MM.1S (cell line): ENCODE data around the gene SPOCK1.

Experiments used
- DNase-seq: peaks from one replicate; pipeline ENCODE4 v3.0.0-alpha.2; 2015
- H2AFZ ChIP-seq: fragments of 300-600 bp; sonication (generic); 2 replicates; pipeline ENCODE4 v1.6.0; 2016; ENCODE audit warnings: antibody characterized with exemption, low read length
- H3F3A ChIP-seq: fragments of 300-600 bp; sonication (generic); 2 replicates; pipeline ENCODE4 v1.6.1; 2016; ENCODE audit warnings: mild to moderate bottlenecking, antibody characterized with exemption, low read length, moderate library complexity, mixed read lengths; ENCODE audit not compliant: insufficient read depth
- H3K27ac ChIP-seq: fragments of 300-600 bp; sonication (generic); 2 replicates; pipeline ENCODE4 v1.5.1; 2016; ENCODE audit warnings: mild to moderate bottlenecking, low read length
- H3K27me3 ChIP-seq: fragments of 300-600 bp; sonication (generic); replicated peaks from 2 replicates; pipeline ENCODE4 v1.6.0; 2016; ENCODE audit warnings: low read length; ENCODE audit not compliant: insufficient read depth
- H3K36me3 ChIP-seq: fragments of 300-600 bp; sonication (generic); replicated peaks from 2 replicates; pipeline ENCODE4 v1.6.1; 2016; ENCODE audit warnings: mild to moderate bottlenecking, low read length, mixed read lengths; ENCODE audit not compliant: insufficient read depth
- H3K4me1 ChIP-seq: fragments of 300-600 bp; sonication (generic); 2 replicates; pipeline ENCODE4 v1.6.1; 2016; ENCODE audit warnings: low read length, mixed read lengths
- H3K4me2 ChIP-seq: fragments of 300-600 bp; sonication (generic); 2 replicates; pipeline ENCODE4 v1.6.0; 2016; ENCODE audit warnings: low read depth, low read length
- H3K4me3 ChIP-seq: fragments of 300-600 bp; sonication (generic); 2 replicates; pipeline ENCODE4 v1.5.1; 2016; ENCODE audit warnings: low read length, mixed read lengths
- H3K79me2 ChIP-seq: fragments of 300-600 bp; sonication (generic); 2 replicates; pipeline ENCODE4 v1.6.1; 2016; ENCODE audit warnings: mixed run types, low read length, mixed read lengths
- H3K9ac ChIP-seq: fragments of 300-600 bp; sonication (generic); 2 replicates; pipeline ENCODE4 v1.6.1; 2016; ENCODE audit warnings: low read length, mixed read lengths
- H3K9me2 ChIP-seq: fragments of 300-600 bp; sonication (generic); replicated peaks from 2 replicates; pipeline ENCODE4 v1.6.1; 2016; ENCODE audit warnings: mild to moderate bottlenecking, low read length, mixed read lengths; ENCODE audit not compliant: insufficient read depth
- H3K9me3 ChIP-seq: fragments of 300-600 bp; sonication (generic); replicated peaks from 2 replicates; pipeline ENCODE4 v1.6.1; 2016; ENCODE audit warnings: mild to moderate bottlenecking, low read length, mixed read lengths; ENCODE audit not compliant: insufficient read depth
- H4K20me1 ChIP-seq: fragments of 300-600 bp; sonication (generic); 2 replicates; pipeline ENCODE4 v1.6.1; 2016; ENCODE audit warnings: mild to moderate bottlenecking, low read length, moderate library complexity, mixed read lengths; ENCODE audit not compliant: insufficient read depth
- CTCF ChIP-seq: fragments of 300-600 bp; sonication (generic); IDR thresholded peaks from 2 replicates; pipeline ENCODE4 v1.5.1; 2016; ENCODE audit warnings: antibody characterized with exemption, low read length, mixed read lengths
- EZH2 ChIP-seq: fragments of 300-600 bp; sonication (generic); optimal IDR thresholded peaks from 2 replicates; pipeline ENCODE3; 2017; ENCODE audit warnings: low read depth, mild to moderate bottlenecking, antibody characterized with exemption, low read length, mixed read lengths
- EZH2phosphoT487 ChIP-seq: fragments of 300-600 bp; sonication (generic); IDR thresholded peaks from 2 replicates; pipeline ENCODE4 v1.6.1; 2018; ENCODE audit warnings: antibody characterized with exemption, low read length

Gene SPOCK1

GRCh38 chr5:137278476-137278875 is 220.7 kb downstream of the SPOCK1 start:
- no peak overlapping the region for H3K4me3 ChIP-seq
- H3K4me2 ChIP-seq: no peak overlapping the region
- H3K4me1 ChIP-seq: no peaks in the 10 kb centered on the region
- TF ChIP-seq EZH2phosphoT487 (no peak), EZH2 (no peak), CTCF (no peak)
- no peak overlapping the region for H3K27ac ChIP-seq
- H3K9ac ChIP-seq: no peak overlapping the region
- H3K9me3 ChIP-seq: no peaks in the 10 kb centered on the region
- DNase-seq: no peak
- no peaks in the 10 kb centered on the region for H3K36me3 ChIP-seq
- H2AFZ ChIP-seq: no peak overlapping the region
- no peaks in the 10 kb centered on the region for H3K27me3 ChIP-seq
- no peaks in the 10 kb centered on the region for H3F3A ChIP-seq
- no peaks in the 10 kb centered on the region for H3K9me2 ChIP-seq
- no peaks in the 10 kb centered on the region for H4K20me1 ChIP-seq
- no peaks in the 10 kb centered on the region for H3K79me2 ChIP-seq

GRCh38 chr5:137275083-137275482 is 224.0 kb downstream of the SPOCK1 start:
- Histone ChIP-seq H3K27me3 (no peaks in the 10 kb centered on the region), H3K4me3 (no peak overlapping the region), H4K20me1 (no peaks in the 10 kb centered on the region), H3K9ac (no peak overlapping the region), H3K79me2 (no peaks in the 10 kb centered on the region), H3K9me3 (no peaks in the 10 kb centered on the region), H3K4me1 (no peaks in the 10 kb centered on the region), H3F3A (no peaks in the 10 kb centered on the region), H3K36me3 (no peaks in the 10 kb centered on the region), H3K27ac (no peak overlapping the region), H3K4me2 (no peak overlapping the region), H3K9me2 (no peaks in the 10 kb centered on the region), H2AFZ (no peak overlapping the region)
- no peak for DNase-seq
- no peak for TF ChIP-seq EZH2
- no peak for TF ChIP-seq CTCF
- TF ChIP-seq EZH2phosphoT487: no peak

- no peak for TF ChIP-seq EZH2
- TF ChIP-seq EZH2phosphoT487: no peak
- TF ChIP-seq CTCF: no peak
- no peaks in the 10 kb centered on the region for H3K79me2 ChIP-seq
- H3K27me3 ChIP-seq: no peaks in the 10 kb centered on the region
- no peak for DNase-seq
- H3K9me2 ChIP-seq: no peaks in the 10 kb centered on the region
- H3F3A ChIP-seq: no peaks in the 10 kb centered on the region
- H3K4me2 ChIP-seq: no peak overlapping the region
- H3K9ac ChIP-seq: no peak overlapping the region
- H3K4me3 ChIP-seq: no peak overlapping the region
- no peaks in the 10 kb centered on the region for H4K20me1 ChIP-seq
- no peaks in the 10 kb centered on the region for H3K36me3 ChIP-seq
- H2AFZ ChIP-seq: no peak overlapping the region
- H3K9me3 ChIP-seq: no peaks in the 10 kb centered on the region
- no peak overlapping the region for H3K27ac ChIP-seq
- no peaks in the 10 kb centered on the region for H3K4me1 ChIP-seq
Observed at GRCh38 chr5:137273511-137273910, 225.6 kb downstream of the SPOCK1 start.
